H1 (cell line): ENCODE measurements around the gene SLC39A11. TPM values are rescaled to one million over a fixed set of nuclear protein-coding genes. Genes with fewer than 3 reads are reported as not detected.

Experiments
- JUND ChIP-seq: IDR thresholded peaks from 2 replicates; pipeline ENCODE4 v1.6.1; 2011; ENCODE audit warnings: mild to moderate bottlenecking, improper control_type of control experiment, low read length
- SIX5 ChIP-seq: IDR thresholded peaks from 2 replicates; pipeline ENCODE4 v1.6.1; 2011; ENCODE audit warnings: mild to moderate bottlenecking, low read depth, low read length
- TAF1 ChIP-seq: IDR thresholded peaks from 2 replicates; pipeline ENCODE4 v1.6.1; 2011; ENCODE audit warnings: mild to moderate bottlenecking, low read depth, low read length
- polyA plus RNA-seq, 7 experiments: library from polyadenylated mRNA; depleted of rRNA in 3 of 7; stranded (reverse) in 5 of 7; unstranded in 2 of 7; fragments of >200 nt in 5 of 7; fragments of 200-250 nt in 2 of 7; gene quantifications; 1 replicate in 5 of 7; 2 replicates in 1 of 7; 4 replicates in 1 of 7; pipeline versions ENCODE4 v1.2.1 to v1.2.3, GENCODE V29; 2011 to 2013; ENCODE audit warnings: missing spikeins in 2 of 7, mixed read lengths in 2 of 7
- total RNA-seq: library from RNA; stranded (reverse); fragmentation: NEBNext Ultra II Directional; extraction: Animal tissue kit (Norgen Biotek cat#: 25700); gene quantifications from 2 replicates; pipeline ENCODE4 v1.2.1, GENCODE V29; 2021

The SLC39A11 gene
- total and polyA plus RNA-seq, 2 of the 8 experiments (the other 6 are each of a cell fraction or from before 2014, with no cell fraction given) = 12.2 to 19.6 TPM

- TF ChIP-seq SIX5 (no peak), TAF1 (no peak), JUND (no peak)
- TF ChIP-seq, all 59 proteins: peak for 0
Measured at GRCh38 chr17:73045724-73046123, 46.8 kb downstream of the SLC39A11 start (continued).
